ENCODE results near the gene COL19A1.

DNA sequence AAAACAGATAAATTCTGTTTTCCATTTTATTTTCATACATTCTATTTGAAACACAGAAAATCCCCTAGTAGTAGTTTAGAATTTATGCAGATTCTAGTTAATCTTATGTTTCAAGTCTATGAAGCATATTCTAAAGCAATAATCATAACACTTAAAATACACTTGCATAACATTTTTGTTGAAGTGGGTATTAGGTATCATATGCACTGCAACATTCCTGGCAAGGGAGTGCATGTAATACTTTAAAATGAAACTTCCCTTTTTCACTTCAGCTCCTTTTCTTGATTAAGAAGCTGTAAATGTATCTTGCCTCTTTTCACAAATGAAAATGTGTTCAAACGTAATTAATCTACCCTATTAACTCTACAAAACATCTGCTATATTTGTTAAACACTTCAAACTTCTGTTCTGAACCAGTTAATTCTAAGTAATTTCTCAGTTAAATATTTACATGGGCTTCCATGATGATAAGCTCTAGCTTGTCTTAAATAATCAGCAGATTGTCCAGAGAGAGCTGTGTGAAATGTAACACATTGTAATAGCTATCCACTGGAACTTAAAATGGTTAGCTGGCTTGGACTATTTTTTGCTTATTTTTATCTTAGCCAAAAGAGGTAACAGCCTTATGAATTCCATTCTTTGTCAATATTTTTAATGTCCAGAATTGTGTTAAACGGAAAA is 192.8 kb downstream of the COL19A1 start:
- TF ChIP-seq KDM5A (IDR thresholded peaks at IDR 0.05; ENCODE audit: borderline replicate concordance, low read length), result no peak
- no peak for TF ChIP-seq FOXK1 (CRISPR knock-in tag; IDR thresholded peaks at IDR 0.05; ENCODE audit: borderline replicate concordance, low read depth)
- no peak for TF ChIP-seq YEATS2 (CRISPR knock-in tag; IDR thresholded peaks at IDR 0.05; ENCODE audit: borderline replicate concordance)
- TF ChIP-seq CBX2 (IDR thresholded peaks at IDR 0.05; ENCODE audit: low read depth, low read length), result no peak
- TF ChIP-seq CBX2 (CRISPR knock-in tag; IDR thresholded peaks at IDR 0.05; ENCODE audit: low read depth), result no peak
- no peak for TF ChIP-seq GABPB1 (CRISPR knock-in tag; IDR thresholded peaks at IDR 0.05)
- TF ChIP-seq, protein P1, sequence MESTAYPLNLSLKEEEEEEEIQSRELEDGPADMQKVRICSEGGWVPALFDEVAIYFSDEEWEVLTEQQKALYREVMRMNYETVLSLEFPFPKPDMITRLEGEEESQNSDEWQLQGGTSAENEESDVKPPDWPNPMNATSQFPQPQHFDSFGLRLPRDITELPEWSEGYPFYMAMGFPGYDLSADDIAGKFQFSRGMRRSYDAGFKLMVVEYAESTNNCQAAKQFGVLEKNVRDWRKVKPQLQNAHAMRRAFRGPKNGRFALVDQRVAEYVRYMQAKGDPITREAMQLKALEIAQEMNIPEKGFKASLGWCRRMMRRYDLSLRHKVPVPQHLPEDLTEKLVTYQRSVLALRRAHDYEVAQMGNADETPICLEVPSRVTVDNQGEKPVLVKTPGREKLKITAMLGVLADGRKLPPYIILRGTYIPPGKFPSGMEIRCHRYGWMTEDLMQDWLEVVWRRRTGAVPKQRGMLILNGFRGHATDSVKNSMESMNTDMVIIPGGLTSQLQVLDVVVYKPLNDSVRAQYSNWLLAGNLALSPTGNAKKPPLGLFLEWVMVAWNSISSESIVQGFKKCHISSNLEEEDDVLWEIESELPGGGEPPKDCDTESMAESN (CRISPR knock-in tag; conservative IDR thresholded peaks at IDR 0.05), result no peak
- no peak for TF ChIP-seq YY1 (IDR thresholded peaks at IDR 0.05; ENCODE audit: insufficient read depth, insufficient replicate concordance, low read depth, low read length)
- TF ChIP-seq POLR2A (IDR thresholded peaks at IDR 0.05; ENCODE audit: insufficient read depth in 1 of 2, low read depth in 2 of 2, low read length in 2 of 2), result no peak
- TF ChIP-seq, protein P2, sequence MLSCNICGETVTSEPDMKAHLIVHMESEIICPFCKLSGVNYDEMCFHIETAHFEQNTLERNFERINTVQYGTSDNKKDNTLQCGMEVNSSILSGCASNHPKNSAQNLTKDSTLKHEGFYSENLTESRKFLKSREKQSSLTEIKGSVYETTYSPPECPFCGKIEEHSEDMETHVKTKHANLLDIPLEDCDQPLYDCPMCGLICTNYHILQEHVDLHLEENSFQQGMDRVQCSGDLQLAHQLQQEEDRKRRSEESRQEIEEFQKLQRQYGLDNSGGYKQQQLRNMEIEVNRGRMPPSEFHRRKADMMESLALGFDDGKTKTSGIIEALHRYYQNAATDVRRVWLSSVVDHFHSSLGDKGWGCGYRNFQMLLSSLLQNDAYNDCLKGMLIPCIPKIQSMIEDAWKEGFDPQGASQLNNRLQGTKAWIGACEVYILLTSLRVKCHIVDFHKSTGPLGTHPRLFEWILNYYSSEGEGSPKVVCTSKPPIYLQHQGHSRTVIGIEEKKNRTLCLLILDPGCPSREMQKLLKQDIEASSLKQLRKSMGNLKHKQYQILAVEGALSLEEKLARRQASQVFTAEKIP (CRISPR knock-in tag; IDR thresholded peaks at IDR 0.05; ENCODE audit: borderline replicate concordance), result no peak
